Small intestine (tissue), 7 donors: ENCODE results near the gene PARK7. TPM values are rescaled to one million over a fixed set of nuclear protein-coding genes. Genes with fewer than 3 reads are reported as not detected.
"Not testable (repeated sequence)": the region's sequence is repeated elsewhere in the genome, so short reads cannot be mapped to it uniquely, and the experiment has no call there.

Experiments used
- DNase-seq, 2 donors: peaks; one replicate each; pipeline versions ENCODE4 v3.0.0 to v3.0.0-alpha.2; 2013
- FAIRE-seq: peaks from 2 replicates; lab custom pipeline; 2012; peaks lifted over from hg19 to GRCh38; lab: Jason Lieb, UNC
- H3K27ac ChIP-seq, 3 donors: one replicate each; pipeline ENCODE4 v1.5.1; 2013; ENCODE audit warnings: low read length in 2 of 3, mild to moderate bottlenecking in 2 of 3, control low read depth in 1 of 3, inconsistent platforms in 1 of 3, low read depth in 1 of 3, moderate library complexity in 1 of 3
- H3K27me3 ChIP-seq, 3 donors: one replicate each; pipeline ENCODE4 v1.6.1; 2013; ENCODE audit warnings: low read length in 3 of 3, inconsistent platforms in 1 of 3; ENCODE audit not compliant: control insufficient read depth in 3 of 3, insufficient read depth in 3 of 3
- H3K36me3 ChIP-seq, 3 donors: one replicate each; pipeline ENCODE4 v1.6.1; 2013; ENCODE audit warnings: low read length in 3 of 3, inconsistent platforms in 1 of 3, low read depth in 1 of 3, mild to moderate bottlenecking in 1 of 3, moderate library complexity in 1 of 3; ENCODE audit not compliant: control insufficient read depth in 3 of 3, insufficient read depth in 2 of 3
- H3K4me1 ChIP-seq, 3 donors: one replicate each; pipeline ENCODE4 v1.6.1; 2013; ENCODE audit warnings: low read length in 2 of 3, inconsistent platforms in 1 of 3, low read depth in 1 of 3, mild to moderate bottlenecking in 1 of 3, moderate library complexity in 1 of 3; ENCODE audit not compliant: control insufficient read depth in 3 of 3, insufficient read depth in 2 of 3
- H3K4me3 ChIP-seq, 3 donors: one replicate each; pipeline ENCODE4 v1.5.1; 2013; ENCODE audit warnings: low read length in 3 of 3, control low read depth in 1 of 3, inconsistent platforms in 1 of 3, low read depth in 1 of 3, mild to moderate bottlenecking in 1 of 3, moderate library complexity in 1 of 3
- H3K9me3 ChIP-seq, 2 donors: one replicate each; pipeline ENCODE4 v1.6.1; 2013; ENCODE audit warnings: low read depth in 1 of 2, low read length in 1 of 2; ENCODE audit not compliant: control insufficient read depth in 2 of 2, insufficient read depth in 1 of 2
- WGBS, 3 donors: extraction: QIAGEN DNeasy Blood & Tissue Kit; methylation state at CpG; one replicate each; pipeline ENCODE4 v1.1.7; 2013; 5-methylcytosine and 5-hydroxymethylcytosine counted together
- polyA plus RNA-seq, 4 donors: library from polyadenylated mRNA; stranded (reverse) in 3 of 4; unstranded in 1 of 4; fragments of 200-250 nt in 3 of 4; fragments of 120-200 nt in 1 of 4; gene quantifications; one replicate each; pipeline versions ENCODE4 v1.2.1 to v1.2.3, GENCODE V29; 2013
- donor health status: healthy with polysubstance abuse.
- donor health status: control.
- donor health status: control.
- donor health status: Bipolar disorder and iron deficiency.
- donor health status: healthy.

PARK7 gene
- polyA plus RNA-seq, 4 donors: 199 to 297 (median 222) TPM

GRCh38 chr1:7963378-7963730, 1.8 kb downstream of the PARK7 start:
- not testable (repeated sequence) for H3K4me3 ChIP-seq, FAIRE-seq, H3K27ac ChIP-seq, H3K4me1 ChIP-seq, H3K27me3 ChIP-seq, H3K9me3 ChIP-seq, DNase-seq
- WGBS, 3 donors: 95 to 96% (median 96%) methylated on average over 12 of the region's 12 CpGs
- peaks cover 2 to 43% (median 14%) of the 10 kb centered on the region in 3 donors for H3K36me3 ChIP-seq

GRCh38 chr1:7963841-7964240, 2.3 kb downstream of the PARK7 start:
- not testable (repeated sequence) for H3K4me1 ChIP-seq, H3K9me3 ChIP-seq, FAIRE-seq, DNase-seq, H3K4me3 ChIP-seq, H3K27ac ChIP-seq, H3K27me3 ChIP-seq
- WGBS, 3 donors: 80 to 91% (median 90%) methylated on average over 7 of the region's 7 CpGs
- H3K36me3 ChIP-seq: peaks cover 4 to 46% (median 14%) of the 10 kb centered on the region in 3 donors

- H3K9me3 ChIP-seq: no peaks in the 10 kb centered on the region
- H3K27me3 ChIP-seq: no peaks in the 10 kb centered on the region
- DNase-seq (no peak), FAIRE-seq (no peak)
- WGBS, 3 donors: 85 to 89% (median 87%) methylated on average over 3 of the region's 3 CpGs
- H3K36me3 ChIP-seq: peaks cover 6 to 46% (median 14%) of the 10 kb centered on the region in 3 donors
- no peak overlapping the region for H3K27ac ChIP-seq
- H3K4me1 ChIP-seq: peaks cover 0 to 5% (median 0%) of the 10 kb centered on the region in 3 donors
- no peak overlapping the region for H3K4me3 ChIP-seq
These were observed 3.0 kb downstream of the PARK7 start for GRCh38 chr1:7964476-7964875.

GRCh38 chr1:7967196-7967595, 5.7 kb downstream of the PARK7 start:
- FAIRE-seq: no peak
- no peaks in the 10 kb centered on the region for H3K4me1 ChIP-seq
- DNase-seq: no peak
- no peaks in the 10 kb centered on the region for H3K9me3 ChIP-seq
- peaks cover 13 to 70% (median 25%) of the 10 kb centered on the region in 3 donors for H3K36me3 ChIP-seq
- WGBS, 3 donors: 46 to 63% (median 51%) methylated on average over 1 of the region's 1 CpG
- no peaks in the 10 kb centered on the region for H3K27me3 ChIP-seq
- H3K4me3 ChIP-seq: no peak overlapping the region
- no peak overlapping the region for H3K27ac ChIP-seq

GRCh38 chr1:7967651-7968050, 6.1 kb downstream of the PARK7 start:
- Histone ChIP-seq H3K27me3 (no peaks in the 10 kb centered on the region), H3K9me3 (no peaks in the 10 kb centered on the region), H3K36me3 (peaks cover 13 to 75% (median 29%) of the 10 kb centered on the region in 3 donors), H3K4me3 (no peak overlapping the region), H3K27ac (no peak overlapping the region), H3K4me1 (no peaks in the 10 kb centered on the region)
- DNase-seq: no peak
- FAIRE-seq: no peak
- WGBS, 3 donors: 88 to 94% (median 90%) methylated on average over 4 of the region's 4 CpGs

GRCh38 chr1:7970246-7970645, 8.7 kb downstream of the PARK7 start:
- FAIRE-seq: no peak

GRCh38 chr1:7971024-7971423, 9.5 kb downstream of the PARK7 start:
- Histone ChIP-seq H3K27me3 (no peaks in the 10 kb centered on the region), H3K9me3 (no peaks in the 10 kb centered on the region), H3K36me3 (peaks cover 11 to 56% (median 22%) of the 10 kb centered on the region in 3 donors), H3K27ac (no peak overlapping the region), H3K4me1 (no peaks in the 10 kb centered on the region), H3K4me3 (no peak overlapping the region)
- 88 to 96% (median 90%) methylated on average over 6 of the region's 6 CpGs for WGBS, 3 donors
- FAIRE-seq (no peak), DNase-seq (no peak)

More at GRCh38 chr1:7970246-7970645, 8.7 kb downstream of the PARK7 start:
- Histone ChIP-seq H3K9me3 (no peaks in the 10 kb centered on the region), H3K4me1 (no peaks in the 10 kb centered on the region), H3K27ac (no peak overlapping the region), H3K36me3 (peaks cover 11 to 64% (median 26%) of the 10 kb centered on the region in 3 donors), H3K4me3 (no peak overlapping the region), H3K27me3 (no peaks in the 10 kb centered on the region)
- WGBS, 3 donors: 85 to 90% (median 86%) methylated on average over 2 of the region's 2 CpGs
- DNase-seq: no peak

GRCh38 chr1:7972285-7972684, 10.8 kb downstream of the PARK7 start:
- WGBS, 3 donors: 95 to 97% (median 97%) methylated on average over 5 of the region's 5 CpGs
- Histone ChIP-seq H3K27ac (no peak overlapping the region), H3K4me3 (no peak overlapping the region), H3K4me1 (no peaks in the 10 kb centered on the region), H3K36me3 (peaks cover 11 to 56% (median 21%) of the 10 kb centered on the region in 3 donors), H3K9me3 (no peaks in the 10 kb centered on the region), H3K27me3 (no peaks in the 10 kb centered on the region)
- DNase-seq (no peak), FAIRE-seq (no peak)

GRCh38 chr1:7973086-7973485, 11.6 kb downstream of the PARK7 start:
- Histone ChIP-seq H3K4me1 (no peaks in the 10 kb centered on the region), H3K9me3 (no peaks in the 10 kb centered on the region), H3K4me3 (no peak overlapping the region), H3K36me3 (peaks cover 11 to 55% (median 21%) of the 10 kb centered on the region in 3 donors), H3K27ac (no peak overlapping the region), H3K27me3 (no peaks in the 10 kb centered on the region)
- no peak for FAIRE-seq
- no peak for DNase-seq
- 96 to 97% (median 96%) methylated on average over 2 of the region's 2 CpGs for WGBS, 3 donors
